KMS-11 (cell line): ENCODE measurements around the gene MOV10L1.

Experiments used
- H2AFZ ChIP-seq: fragments of 200-600 bp; sonication (generic); 2 replicates; pipeline ENCODE4 v1.6.1; 2016; ENCODE audit warnings: antibody characterized with exemption, mixed run types, low read depth
- H3K27ac ChIP-seq: fragments of 200-600 bp; sonication (generic); 2 replicates; pipeline ENCODE4 v1.6.1; 2016; ENCODE audit warnings: mild to moderate bottlenecking, mixed run types
- H3K27me3 ChIP-seq: fragments of 200-600 bp; sonication (generic); 2 replicates; pipeline ENCODE4 v1.6.1; 2017; ENCODE audit warnings: mild to moderate bottlenecking, low read depth, mixed run types, moderate library complexity; ENCODE audit not compliant: insufficient read depth
- H3K36me3 ChIP-seq: fragments of 200-600 bp; sonication (generic); 2 replicates; pipeline ENCODE4 v1.6.1; 2017; ENCODE audit warnings: mild to moderate bottlenecking, mixed run types; ENCODE audit not compliant: insufficient read depth
- H3K4me1 ChIP-seq: fragments of 200-600 bp; sonication (generic); 2 replicates; pipeline ENCODE4 v1.6.1; 2016; ENCODE audit warnings: mild to moderate bottlenecking, low read depth, mixed run types; ENCODE audit not compliant: poor library complexity, severe bottlenecking
- H3K4me2 ChIP-seq: fragments of 200-600 bp; sonication (generic); 2 replicates; pipeline ENCODE4 v1.7.0; 2016; ENCODE audit warnings: mild to moderate bottlenecking, mixed run types
- H3K4me3 ChIP-seq: fragments of 200-600 bp; sonication (generic); IDR thresholded peaks from 2 replicates; pipeline ENCODE4 v1.6.1; 2017; ENCODE audit warnings: low read depth, low read length, mixed read lengths; ENCODE audit not compliant: insufficient read depth
- H3K79me2 ChIP-seq: fragments of 200-600 bp; sonication (generic); 2 replicates; pipeline ENCODE4 v1.6.1; 2016; ENCODE audit warnings: low read depth, mixed run types; ENCODE audit not compliant: insufficient read depth
- H3K9ac ChIP-seq: fragments of 200-600 bp; sonication (generic); 2 replicates; pipeline ENCODE4 v1.6.1; 2016; ENCODE audit warnings: mild to moderate bottlenecking, mixed run types
- H4K20me1 ChIP-seq: fragments of 200-600 bp; sonication (generic); 2 replicates; pipeline ENCODE4 v1.6.1; 2016; ENCODE audit warnings: mild to moderate bottlenecking, mixed run types; ENCODE audit not compliant: insufficient read depth
- CTCF ChIP-seq: fragments of 200-600 bp; sonication (generic); conservative IDR thresholded peaks from 2 replicates; pipeline ENCODE4 v1.6.1; 2017; ENCODE audit warnings: low read depth, mild to moderate bottlenecking, antibody characterized with exemption, low read length, moderate library complexity, mixed read lengths

Gene MOV10L1

DNA sequence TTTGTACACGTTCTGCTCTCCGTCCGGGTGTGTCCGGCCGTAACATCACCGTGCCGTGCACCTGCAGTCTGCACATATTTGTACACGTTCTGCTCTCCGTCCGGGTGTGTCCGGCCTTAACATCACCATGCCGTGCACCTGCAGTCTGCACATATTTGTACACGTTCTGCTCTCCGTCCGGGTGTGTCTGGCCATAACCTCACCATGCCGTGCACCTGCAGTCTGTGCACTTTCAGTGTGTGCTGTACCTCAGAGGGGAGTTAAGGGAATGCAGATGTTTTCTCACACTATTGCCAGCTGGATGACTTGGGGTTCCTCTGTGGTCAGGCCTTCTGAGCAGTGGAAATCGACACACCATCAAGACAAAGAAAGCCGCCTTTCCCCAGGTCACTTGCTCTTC lies 35.9 kb upstream of the MOV10L1 start:
- H2AFZ ChIP-seq = no peak overlapping the region
- no peaks in the 10 kb centered on the region for H3K36me3 ChIP-seq
- peaks cover 2% of the 10 kb centered on the region; the same call in 1 of the 2 replicates for H3K27me3 ChIP-seq
- no peak overlapping the region for H3K27ac ChIP-seq
- H3K4me1 ChIP-seq = no peaks in the 10 kb centered on the region
- no peaks in the 10 kb centered on the region for H4K20me1 ChIP-seq
- no peak overlapping the region for H3K4me2 ChIP-seq
- no peak overlapping the region for H3K9ac ChIP-seq
- no peaks in the 10 kb centered on the region for H3K79me2 ChIP-seq
- no peak for TF ChIP-seq CTCF
- no peak overlapping the region for H3K4me3 ChIP-seq

GRCh38 chr22:50056214-50056972 lies 33.4 kb upstream of the MOV10L1 start:
- Histone ChIP-seq H3K27me3 (peaks cover 2% of the 10 kb centered on the region; the same call in 1 of the 2 replicates), H3K36me3 (no peaks in the 10 kb centered on the region), H3K9ac (no peak overlapping the region), H3K4me3 (no peak overlapping the region), H3K4me1 (no peaks in the 10 kb centered on the region), H3K79me2 (no peaks in the 10 kb centered on the region), H2AFZ (no peak overlapping the region), H4K20me1 (no peaks in the 10 kb centered on the region), H3K4me2 (no peak overlapping the region), H3K27ac (no peak overlapping the region)
- TF ChIP-seq CTCF = no peak

DNA sequence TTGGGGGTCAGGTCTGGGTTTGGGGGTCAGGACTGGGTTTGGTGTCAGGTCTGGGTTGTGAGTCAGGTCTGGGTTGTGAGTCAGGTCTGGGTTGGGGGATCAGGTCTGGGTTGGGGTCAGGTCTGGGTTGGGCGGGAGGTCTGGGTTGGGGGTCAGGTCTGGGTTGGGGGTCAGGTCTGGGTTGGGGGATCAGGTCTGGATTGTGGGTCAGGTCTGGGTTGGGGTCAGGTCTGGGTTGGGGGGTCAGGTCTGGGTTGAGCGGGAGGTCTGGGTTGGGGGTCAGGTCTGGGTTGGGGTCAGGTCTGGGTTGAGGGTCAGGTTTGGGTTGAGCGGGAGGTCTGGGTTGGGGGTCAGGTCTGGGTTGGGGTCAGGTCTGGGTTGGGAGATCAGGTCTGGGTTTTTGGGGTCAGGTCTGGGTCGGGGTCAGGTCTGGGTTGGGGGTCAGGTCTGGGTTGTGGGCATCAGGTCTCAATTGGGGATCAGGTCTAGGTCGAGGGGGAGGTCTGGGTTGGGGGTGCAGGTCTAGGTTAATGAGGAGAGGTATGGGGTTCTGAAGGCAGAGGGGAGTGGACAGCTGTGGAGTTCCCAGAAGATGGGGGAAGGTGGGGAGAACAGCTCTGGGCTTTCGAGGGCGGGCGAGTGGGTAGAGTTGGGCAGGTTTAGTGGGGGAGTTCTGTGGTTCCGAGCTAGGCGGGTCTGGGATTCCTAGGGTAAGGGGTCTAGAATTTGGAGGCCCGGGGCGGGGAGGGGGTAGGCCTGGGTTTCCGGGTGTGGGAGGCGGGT lies 32.3 kb upstream of the MOV10L1 start:
- H3K9ac ChIP-seq = no peak overlapping the region
- no peaks in the 10 kb centered on the region; the same call in 1 of the 2 replicates for H3K27me3 ChIP-seq
- no peak overlapping the region for H3K27ac ChIP-seq
- no peaks in the 10 kb centered on the region for H4K20me1 ChIP-seq
- no peak overlapping the region for H2AFZ ChIP-seq
- H3K4me3 ChIP-seq = no peak overlapping the region
- TF ChIP-seq CTCF = no peak
- H3K4me1 ChIP-seq = no peaks in the 10 kb centered on the region
- no peaks in the 10 kb centered on the region for H3K36me3 ChIP-seq
- H3K4me2 ChIP-seq = no peak overlapping the region
- no peaks in the 10 kb centered on the region for H3K79me2 ChIP-seq

DNA sequence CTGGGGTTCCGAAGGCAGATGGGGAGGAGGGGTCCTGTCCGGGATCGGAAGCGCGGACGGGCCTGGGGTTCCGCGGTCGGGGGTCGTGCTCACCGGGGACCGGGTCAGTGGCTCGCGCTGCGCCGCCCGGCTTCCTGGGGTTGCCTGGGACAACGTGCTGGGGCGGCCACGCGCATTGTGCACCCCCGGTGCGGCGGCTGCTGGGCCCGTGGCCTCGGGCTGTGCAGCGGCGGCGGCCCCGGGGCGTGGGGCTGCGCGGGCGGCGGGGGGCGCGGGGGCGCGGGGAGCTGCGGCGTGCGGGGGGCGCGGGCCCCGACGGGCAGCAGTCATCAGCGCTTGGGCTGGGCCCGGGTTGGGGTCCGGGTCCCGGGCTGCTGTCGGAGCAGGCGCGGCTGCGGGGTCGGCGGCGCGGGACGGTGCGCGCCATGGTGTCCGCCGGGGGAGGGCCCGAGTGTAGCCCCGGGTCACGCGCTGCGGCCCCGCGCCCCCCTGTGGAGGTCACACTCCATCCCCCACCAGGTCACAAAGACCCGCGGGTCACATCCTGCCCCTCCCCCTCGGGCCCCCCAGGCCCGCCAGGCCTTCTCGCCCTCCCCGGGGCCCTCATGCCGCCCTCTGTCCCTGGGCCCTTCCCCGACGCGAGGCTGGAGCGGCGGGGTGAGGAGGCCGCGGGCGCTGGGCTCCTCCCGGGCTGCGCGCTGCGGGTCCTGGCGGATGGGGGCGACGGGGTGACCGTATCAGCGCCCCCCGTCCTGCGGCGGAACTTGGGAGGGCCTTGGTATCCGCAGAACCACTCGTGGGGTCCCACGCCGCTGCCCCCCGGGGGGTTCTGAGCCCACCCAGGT lies 31.5 kb upstream of the MOV10L1 start, which contains the start of gene TTLL8:
Gene TTLL8 (minus strand): TSS at position 238 of the 845 bp plus-strand sequence.
- Histone ChIP-seq H3K9ac (no peak within 1 kb of the TSS; the same call in 1 of the 2 replicates), H3K27me3 (no peaks in the 10 kb centered on the region), H3K4me1 (no peaks in the 10 kb centered on the region), H4K20me1 (no peaks in the 10 kb centered on the region), H3K4me2 (peak within 1 kb of the TSS; percentile 33; the same call in 1 of the 2 replicates), H3K79me2 (no peaks in the 10 kb centered on the region), H3K36me3 (no peaks in the 10 kb centered on the region), H3K27ac (no peak within 1 kb of the TSS), H3K4me3 (no peak within 1 kb of the TSS), H2AFZ (peak within 1 kb of the TSS; percentile 44; the same call in 1 of the 2 replicates)
- no peak for TF ChIP-seq CTCF
